GM19455 (cell line): ENCODE measurements around the gene ATP1A4.
"Not testable (repeated sequence)": the region's sequence is repeated elsewhere in the genome, so short reads cannot be mapped to it uniquely, and the experiment has no call there.

ENCODE experiments used
- ATAC-seq: cut with Tn5 transposase; IDR thresholded peaks from one replicate; pipeline ENCODE4 v1.9.1; 2021; ENCODE audit not compliant: unreplicated experiment

Gene ATP1A4

GRCh38 chr1:160151303-160151702 lies at the start of gene ATP1A4:
ATP1A4 (plus strand) TSS chr1:160151603; CDS start chr1:160152041, 438 bp downstream.
- ATAC-seq = no peak

GRCh38 chr1:160101717-160102522 lies 49.5 kb upstream of the ATP1A4 start:
- no peak for ATAC-seq

DNA sequence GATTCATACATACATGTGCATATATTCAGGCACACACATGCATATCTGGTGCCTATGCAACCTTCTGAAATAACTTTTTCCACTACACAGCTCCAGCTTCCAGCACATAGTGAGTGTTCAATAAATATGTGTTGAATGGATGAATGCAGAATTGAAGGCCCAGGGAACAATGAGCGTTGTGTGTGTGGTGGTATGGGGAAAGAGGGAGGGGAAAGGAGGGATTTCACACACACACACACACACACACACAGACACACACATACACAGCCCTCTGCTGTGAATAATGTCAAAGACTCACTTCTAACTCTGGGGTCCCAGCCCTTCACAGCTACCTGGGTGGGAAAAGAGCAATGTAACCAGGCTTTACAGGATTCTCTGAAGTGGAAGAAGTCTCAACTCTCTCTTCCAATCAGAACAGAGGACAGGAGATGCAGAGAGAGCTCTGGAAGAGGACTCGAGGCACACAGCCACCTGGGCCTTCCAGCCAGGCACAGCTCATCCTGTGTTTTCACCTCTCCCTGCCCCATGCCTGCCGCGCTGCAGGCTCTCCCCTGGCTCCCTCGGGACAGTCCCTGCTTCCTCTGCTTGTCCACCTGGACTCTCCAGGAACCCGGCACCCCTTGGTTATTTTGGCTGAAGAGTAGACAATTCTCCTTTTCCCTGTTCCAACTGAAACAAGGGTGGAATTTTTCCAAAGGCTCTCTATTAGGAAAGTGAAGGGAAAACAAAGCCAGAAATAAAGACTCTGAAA lies 47.6 kb upstream of the ATP1A4 start:
- ATAC-seq = no peak

DNA sequence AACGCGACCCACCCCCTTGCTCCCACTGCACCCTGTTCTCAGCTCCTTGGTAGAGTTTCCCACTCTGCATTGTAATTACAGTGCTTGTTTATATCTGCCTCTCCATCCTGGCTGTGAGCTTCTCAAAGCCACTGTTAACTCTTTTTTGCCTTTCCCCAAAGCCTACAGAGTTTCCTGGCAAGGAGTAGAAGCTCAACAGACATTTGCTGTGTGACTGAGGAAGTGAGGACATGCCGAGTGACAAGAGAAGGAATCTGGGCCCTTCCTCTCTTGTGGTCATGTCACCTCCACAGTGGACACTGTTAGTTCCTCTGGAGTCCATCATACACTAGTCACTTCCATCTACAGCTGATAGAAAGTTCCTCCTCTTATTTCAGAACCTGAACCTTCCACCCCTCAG lies 46.9 kb upstream of the ATP1A4 start:
- ATAC-seq = no peak

DNA sequence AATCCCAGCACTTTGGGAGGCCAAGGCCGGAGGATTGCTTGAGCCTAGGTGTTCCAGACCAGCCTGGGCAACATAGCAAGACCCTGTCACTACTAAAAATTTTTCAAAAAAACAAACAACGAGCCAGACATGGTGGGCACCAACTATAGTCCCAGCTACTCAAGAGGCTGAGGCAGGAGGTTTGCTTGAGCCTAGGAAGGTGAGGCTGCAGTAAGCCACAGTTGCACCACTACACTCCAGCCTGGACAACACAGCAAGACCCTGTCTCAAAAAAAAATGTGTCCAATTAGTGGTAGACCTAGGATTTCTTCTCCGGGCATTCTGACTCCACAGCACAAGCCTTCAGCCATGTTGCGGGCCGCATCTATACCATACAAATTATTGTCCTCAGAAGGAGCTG lies 46.2 kb upstream of the ATP1A4 start:
- no peak for ATAC-seq

DNA sequence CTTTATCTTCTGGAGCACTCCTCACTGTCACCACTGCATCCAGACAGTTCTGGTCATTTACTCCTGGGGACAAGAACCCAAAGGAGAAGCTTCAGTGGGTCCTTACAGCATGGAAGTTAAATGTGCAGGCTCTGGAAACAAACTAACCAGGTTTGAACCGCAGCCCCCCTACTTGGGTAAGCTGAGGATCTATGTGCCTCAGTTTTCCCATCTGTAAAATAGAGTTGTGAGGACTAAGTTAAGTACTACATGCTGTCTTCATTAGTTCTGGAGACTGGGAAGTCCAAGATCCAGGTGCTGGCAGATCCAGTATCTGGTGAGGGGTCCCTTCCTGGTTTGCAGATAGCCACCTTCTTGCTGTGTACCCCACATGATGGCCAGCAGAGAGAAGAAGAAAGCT lies 43.9 kb upstream of the ATP1A4 start:
- no peak for ATAC-seq

DNA sequence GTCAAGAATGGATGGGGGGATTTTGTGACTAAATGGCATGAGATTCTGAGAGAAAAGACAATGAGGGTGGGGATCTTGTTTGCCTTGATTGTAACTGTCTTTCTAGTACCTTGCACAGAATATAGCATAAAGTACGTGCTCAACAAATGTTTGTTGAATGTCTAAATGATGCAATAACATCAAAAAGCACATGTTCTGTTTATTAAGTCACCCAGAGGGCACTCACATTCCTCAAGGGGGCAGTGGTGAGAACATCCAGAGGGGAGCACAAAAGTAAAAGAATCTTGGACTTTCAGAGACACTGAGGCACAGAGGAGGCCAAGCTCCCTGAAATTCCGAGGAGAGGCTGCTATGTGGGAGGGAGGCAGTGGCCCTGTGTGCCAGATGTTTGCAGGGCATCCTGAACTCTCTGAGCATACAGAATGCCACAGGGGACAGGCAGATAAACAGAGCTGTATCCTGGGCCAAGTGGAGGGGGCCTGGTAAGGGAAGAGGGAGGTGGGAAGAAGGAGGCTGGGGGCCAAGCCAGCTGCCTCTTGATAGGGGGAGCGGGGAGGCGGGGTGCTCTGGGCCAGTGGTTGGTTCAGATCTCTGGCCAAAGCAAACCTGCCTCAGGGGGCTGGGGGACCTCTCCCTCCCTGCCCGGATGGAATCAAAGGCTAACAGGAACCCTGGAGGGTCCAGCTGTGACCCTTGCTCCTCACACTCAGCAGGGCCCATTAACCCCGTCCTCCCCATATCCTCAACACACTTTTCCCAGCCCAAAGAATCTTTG lies 42.3 kb upstream of the ATP1A4 start:
- ATAC-seq = no peak

- no peak for ATAC-seq
Observed at GRCh38 chr1:160109686-160110085, 41.7 kb upstream of the ATP1A4 start.

DNA sequence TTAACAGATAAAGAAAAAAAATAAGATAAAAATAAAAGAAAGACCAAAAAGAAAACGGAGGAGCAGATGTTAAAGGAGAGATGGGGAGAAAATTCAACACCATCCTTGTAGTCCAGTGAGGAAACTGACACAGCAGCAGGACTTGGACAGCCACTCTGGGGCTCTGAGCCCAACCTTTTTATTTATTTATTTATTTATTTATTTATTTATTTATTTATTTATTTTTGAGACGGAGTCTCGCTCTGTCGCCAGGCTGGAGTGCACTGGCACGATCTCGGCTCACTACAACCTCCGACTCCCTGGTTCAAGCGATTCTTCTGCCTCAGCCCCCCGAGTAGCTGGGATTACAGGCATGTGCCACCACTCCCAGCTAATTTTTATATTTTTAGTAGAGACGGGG lies 39.9 kb upstream of the ATP1A4 start:
- ATAC-seq = not testable (repeated sequence)

- ATAC-seq = no peak
Observed at GRCh38 chr1:160112357-160112756, 39.0 kb upstream of the ATP1A4 start.

- ATAC-seq = no peak
Observed at GRCh38 chr1:160113407-160113806, 38.0 kb upstream of the ATP1A4 start.

DNA sequence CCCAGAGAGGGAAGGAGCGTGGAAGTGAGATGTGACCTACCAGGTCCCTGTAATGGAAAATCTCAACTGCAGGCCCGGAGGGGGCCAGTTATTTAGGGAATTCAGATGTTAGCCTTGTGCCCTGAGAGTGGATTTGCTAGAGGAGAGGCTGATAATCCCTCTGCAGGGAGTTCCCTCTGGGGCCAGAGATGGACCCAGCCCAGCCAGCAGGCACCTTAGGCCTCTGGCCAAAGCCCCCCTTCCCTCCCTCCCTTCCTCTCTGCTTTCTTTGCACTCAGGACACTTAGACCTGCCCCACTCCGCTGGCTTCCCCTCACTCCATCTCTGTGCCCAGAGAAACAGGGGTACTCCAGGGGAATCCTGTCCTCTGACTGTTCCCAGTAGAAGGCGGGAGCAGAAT lies 37.3 kb upstream of the ATP1A4 start:
- no peak for ATAC-seq

GRCh38 chr1:160115545-160116282 lies 35.7 kb upstream of the ATP1A4 start, which contains the start of gene ATP1A2:
ATP1A2 (plus strand) TSS chr1:160115759; CDS start chr1:160115862, 103 bp downstream.
- no peak for ATAC-seq

DNA sequence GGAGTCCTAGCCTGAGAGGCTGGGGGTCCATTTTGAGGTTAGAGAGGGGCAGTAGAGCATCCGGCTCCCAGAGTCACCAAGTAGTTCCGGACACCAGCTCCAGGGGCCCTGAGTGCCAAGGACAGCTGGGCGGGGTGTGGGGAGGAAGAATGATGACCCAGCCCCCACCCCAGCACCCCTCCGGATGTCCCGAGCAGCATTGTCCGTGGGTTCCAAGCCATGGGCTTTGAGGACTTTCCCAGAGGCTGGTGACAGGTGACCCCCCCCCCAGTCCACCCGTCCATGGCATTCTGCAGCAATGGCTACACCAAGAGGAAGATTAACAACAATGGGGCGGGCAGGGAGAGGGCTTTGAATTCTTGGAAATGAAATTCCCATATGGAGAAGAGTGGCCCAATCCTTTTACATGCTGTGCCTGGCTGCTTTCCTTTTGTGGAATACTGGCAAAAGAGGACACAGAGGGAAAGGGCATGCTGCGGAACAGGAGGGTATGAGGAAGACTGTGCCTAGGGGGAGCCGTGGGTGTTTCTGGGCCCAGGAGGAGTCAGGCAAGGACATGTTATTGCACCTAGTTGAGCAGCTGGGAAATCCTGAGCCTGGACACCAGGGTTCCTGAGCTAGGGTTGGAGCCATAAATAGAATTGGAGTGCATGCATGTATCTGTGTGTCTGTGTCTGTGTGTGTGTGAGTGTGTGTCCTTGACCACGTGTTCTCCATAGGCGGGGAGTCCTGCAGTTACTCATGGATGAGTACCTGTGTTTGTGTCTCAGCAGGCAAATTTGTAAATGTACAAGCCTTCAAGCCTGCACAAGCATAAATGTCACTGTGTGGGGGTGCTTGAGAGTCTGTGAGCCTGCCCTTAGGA lies 34.9 kb upstream of the ATP1A4 start:
- ATAC-seq = no peak

DNA sequence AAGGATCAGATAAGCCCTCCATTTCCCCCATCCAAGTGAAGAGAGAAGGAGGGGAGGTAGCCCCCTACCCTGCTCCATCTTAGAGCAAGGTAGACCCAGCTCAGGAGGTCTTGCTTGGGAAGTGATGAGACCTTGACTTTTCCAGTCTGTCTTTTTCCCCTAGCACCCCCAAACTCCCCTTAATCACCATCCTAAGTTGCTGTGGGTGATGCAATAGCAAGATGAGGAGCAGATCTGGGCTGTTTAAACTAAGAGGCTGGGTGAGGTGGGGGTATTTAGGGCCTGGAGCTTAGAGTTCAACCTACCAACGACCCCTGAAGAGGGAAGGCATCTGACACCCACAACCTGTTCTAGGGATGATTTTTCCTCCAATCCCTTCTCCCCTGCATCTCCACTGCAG lies 34.1 kb upstream of the ATP1A4 start:
- ATAC-seq = no peak

GRCh38 chr1:160117709-160118183 lies 33.7 kb upstream of the ATP1A4 start:
- ATAC-seq = no peak

GRCh38 chr1:160118928-160119327 lies 32.5 kb upstream of the ATP1A4 start:
- no peak for ATAC-seq

DNA sequence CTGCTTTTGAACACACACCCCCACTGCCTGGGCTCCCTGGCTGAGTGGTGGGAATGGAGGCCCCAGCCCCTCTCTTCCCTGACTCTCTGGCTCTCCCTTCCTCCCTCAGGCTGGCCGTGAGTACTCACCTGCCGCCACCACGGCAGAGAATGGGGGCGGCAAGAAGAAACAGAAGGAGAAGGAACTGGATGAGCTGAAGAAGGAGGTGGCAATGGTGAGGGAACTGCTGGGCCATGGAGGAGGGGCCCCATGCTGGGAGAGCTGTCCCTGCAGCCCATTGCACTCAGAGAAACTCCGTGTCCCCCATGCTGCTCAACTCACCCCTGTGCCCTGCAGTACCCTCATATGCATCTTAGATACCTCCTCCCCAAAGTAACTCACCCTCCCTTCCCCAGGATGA lies 30.6 kb upstream of the ATP1A4 start:
- no peak for ATAC-seq

DNA sequence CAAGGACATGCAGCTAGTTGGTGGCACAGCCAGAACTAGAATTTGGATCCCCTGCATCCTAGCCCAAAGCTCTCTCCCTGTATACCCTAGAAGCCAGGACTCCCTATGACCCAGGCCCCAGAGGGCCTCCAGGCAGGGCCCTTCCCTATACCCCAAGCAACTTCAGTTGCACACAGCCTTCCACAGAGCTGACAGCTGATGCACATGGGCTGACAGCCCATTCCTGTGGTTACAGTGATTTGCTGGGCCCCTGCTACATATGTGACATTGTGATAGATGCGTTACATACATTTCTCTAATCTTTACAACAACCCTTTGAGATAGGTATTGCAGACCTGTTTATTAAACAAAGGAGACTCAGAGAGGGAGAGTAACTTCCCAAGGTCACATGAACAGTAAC lies 30.0 kb upstream of the ATP1A4 start:
- ATAC-seq = no peak
